HG03025 (cell line): ENCODE measurements around the gene PSMA7.

Experiments
- ATAC-seq: cut with Tn5 transposase; IDR thresholded peaks from one replicate; pipeline ENCODE4 v1.9.1; 2021; ENCODE audit warnings: mild to moderate bottlenecking, moderate library complexity; ENCODE audit not compliant: unreplicated experiment, low FRiP score

PSMA7 gene

GRCh38 chr20:62097881-62098407 lies 45.2 kb downstream of the PSMA7 start:
- ATAC-seq = no peak

DNA sequence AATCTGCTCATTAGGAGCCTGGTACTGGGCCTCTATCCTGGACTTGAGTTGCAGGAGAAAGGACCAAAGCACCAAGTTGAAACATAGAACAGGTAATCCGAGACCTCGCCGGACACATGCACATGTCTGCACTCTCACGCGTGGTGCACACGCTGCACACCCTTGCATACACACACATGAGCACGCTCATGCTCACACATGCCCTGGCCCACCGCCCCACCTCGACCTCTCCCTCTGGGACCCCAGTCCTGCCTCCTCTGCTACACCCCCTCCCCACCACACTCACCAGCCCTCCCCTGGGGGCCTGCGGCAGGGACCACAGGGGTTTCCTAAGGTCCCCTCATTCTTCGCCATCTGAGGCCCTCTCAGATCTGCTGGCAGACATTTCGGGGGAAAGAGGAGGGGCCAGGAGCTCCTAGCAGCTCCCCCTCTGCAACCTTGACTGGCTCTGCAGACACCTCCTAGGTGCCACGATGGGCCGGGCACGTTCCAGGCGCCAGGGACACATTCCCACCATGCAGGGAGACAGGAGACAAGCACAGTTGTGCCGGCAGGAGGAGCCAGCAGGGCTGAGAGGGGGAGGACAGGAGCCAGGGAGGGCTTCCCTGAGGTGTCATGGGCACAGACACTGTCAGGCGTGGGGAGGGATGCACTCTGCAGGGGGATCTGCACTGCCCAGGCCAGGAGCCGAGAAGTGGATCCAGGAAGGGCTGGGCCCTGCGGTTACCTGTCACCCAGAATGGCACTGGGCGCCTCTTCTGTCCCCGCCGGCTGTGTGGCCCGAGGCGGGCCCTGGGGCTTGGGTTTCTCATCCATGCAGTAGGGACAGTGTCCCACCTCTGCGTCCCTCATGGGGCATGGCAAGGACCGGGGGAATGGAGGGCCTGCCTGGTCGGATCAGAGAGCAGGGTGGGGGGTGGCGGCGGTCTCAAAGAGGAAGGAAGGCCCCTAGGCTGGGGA lies 46.5 kb downstream of the PSMA7 start:
- no peak for ATAC-seq

GRCh38 chr20:62089393-62089792 lies 53.8 kb downstream of the PSMA7 start:
- ATAC-seq = no peak

- no peak for ATAC-seq
These were observed 54.7 kb downstream of the PSMA7 start for GRCh38 chr20:62088258-62089127.

DNA sequence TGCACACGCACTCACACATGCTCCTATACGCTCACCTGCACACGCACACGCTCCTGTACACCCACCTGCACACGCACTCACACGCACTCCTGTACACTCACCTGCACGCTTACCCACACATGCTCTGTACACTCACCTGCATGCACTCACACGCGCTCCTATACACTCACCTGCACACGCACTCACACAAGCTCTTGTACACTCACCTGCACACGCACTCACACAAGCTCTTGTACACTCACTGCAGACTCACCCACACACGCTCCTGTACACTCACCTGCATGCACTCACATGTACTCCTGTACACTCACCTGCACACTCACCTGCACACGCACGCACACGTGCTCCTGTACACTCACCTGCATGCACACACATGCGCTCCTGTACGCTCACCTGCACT lies 55.6 kb downstream of the PSMA7 start:
- no peak for ATAC-seq

DNA sequence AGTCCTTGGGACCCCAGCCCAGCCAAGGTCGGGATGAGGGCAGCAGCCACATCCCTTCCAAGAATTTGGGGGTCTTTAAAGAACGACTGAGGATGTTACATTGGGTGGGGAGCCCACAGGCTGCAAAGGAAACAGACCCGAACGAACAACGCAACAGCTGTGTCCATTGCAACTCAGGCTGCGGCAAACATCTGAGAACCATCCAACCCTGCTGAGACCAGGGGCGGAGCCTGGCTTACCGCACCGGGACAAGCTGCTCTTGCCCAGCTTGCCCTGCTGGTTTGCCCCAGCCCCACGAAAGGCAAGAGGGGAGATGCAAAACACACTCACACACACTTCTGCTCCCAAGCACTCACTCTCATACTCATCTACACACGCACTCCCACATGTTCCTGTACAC lies 56.0 kb downstream of the PSMA7 start:
- no peak for ATAC-seq
